LNCAP (cell line): ENCODE data around the gene MFSD2A.

Experiments used
- TF ChIP-seq, protein P1 (sequence below): fragments of 450-650 bp; IDR thresholded peaks from 2 replicates; pipeline ENCODE4 v1.5.1; 2017; ENCODE audit warnings: mild to moderate bottlenecking

The MFSD2A gene

DNA sequence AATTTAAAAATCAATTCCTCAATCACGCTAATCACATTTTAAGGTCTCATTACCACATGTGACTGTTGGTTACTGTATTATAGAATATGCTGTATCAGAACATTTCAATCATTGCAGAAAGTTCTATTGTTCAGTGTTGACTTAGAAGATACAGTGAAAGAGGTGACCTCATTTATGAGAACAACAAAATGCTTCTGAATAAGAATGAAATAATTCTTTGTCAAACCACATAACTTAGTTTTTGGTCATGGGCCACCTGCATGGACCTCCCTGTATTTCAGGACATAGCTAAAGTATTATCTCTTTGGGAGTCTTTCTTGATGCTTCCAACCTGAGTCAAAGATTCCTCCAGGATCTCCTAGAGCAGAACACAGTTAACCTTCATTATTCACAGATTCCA, 22.3 kb downstream of the MFSD2A start:
- TF ChIP-seq, protein P1, sequence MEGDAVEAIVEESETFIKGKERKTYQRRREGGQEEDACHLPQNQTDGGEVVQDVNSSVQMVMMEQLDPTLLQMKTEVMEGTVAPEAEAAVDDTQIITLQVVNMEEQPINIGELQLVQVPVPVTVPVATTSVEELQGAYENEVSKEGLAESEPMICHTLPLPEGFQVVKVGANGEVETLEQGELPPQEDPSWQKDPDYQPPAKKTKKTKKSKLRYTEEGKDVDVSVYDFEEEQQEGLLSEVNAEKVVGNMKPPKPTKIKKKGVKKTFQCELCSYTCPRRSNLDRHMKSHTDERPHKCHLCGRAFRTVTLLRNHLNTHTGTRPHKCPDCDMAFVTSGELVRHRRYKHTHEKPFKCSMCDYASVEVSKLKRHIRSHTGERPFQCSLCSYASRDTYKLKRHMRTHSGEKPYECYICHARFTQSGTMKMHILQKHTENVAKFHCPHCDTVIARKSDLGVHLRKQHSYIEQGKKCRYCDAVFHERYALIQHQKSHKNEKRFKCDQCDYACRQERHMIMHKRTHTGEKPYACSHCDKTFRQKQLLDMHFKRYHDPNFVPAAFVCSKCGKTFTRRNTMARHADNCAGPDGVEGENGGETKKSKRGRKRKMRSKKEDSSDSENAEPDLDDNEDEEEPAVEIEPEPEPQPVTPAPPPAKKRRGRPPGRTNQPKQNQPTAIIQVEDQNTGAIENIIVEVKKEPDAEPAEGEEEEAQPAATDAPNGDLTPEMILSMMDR, result no peak

DNA sequence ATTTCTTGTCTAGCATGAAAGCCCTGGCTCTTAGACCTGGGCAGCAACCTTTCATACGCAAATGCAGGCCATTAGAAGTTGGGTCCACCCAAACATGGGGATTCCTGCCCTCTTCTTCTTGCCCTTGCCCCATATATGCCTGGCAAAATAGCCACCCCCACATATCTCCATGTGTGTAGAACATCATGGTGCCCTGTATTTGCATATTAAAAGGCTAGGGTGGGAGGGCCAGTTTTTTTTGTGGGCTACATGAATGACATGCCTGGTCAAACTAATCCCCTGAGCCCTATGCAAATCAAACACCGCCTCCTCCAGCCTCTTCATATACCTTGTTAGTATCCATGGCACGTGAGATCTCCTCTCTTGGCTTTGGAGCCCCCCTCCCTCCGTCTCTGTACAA, 24.7 kb downstream of the MFSD2A start:
- TF ChIP-seq, protein P1, result no peak

DNA sequence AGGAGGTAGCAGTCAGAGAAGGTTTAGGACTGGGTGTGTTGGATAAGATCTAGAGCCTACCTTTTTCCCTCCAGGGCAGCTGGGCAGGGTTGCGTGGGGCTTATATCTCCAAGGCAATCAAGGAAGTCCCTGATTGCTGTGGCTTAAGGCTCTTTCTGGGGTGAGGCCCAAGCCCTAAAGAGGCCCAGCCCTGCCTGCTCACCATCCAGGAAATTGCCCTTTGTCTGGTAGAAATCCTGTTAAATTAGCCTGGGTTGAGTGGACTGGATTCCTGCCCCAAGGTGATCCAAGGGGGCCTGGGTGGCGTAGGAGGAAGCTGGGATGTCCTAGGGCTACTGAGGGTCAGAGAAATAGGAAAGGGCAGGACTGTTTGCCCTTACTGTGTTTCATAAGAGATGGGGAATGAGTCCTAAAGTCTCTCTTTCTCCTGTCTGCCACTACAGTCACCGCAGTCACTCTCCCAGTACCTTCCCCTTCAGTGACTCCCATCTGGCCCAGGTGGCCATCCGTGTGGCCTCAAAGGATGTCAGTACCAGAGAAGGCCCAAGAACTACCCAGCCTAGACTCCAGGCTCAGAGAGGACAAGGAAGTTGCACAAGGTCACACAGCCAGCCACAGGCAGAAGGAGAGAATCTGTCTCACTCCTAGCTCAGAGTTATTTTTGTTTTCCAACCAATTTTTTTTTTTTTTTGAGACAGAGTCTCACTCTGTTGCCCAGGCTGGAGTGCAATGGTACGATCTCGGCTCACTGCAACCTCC, 25.8 kb downstream of the MFSD2A start:
- TF ChIP-seq, protein P1, result no peak

DNA sequence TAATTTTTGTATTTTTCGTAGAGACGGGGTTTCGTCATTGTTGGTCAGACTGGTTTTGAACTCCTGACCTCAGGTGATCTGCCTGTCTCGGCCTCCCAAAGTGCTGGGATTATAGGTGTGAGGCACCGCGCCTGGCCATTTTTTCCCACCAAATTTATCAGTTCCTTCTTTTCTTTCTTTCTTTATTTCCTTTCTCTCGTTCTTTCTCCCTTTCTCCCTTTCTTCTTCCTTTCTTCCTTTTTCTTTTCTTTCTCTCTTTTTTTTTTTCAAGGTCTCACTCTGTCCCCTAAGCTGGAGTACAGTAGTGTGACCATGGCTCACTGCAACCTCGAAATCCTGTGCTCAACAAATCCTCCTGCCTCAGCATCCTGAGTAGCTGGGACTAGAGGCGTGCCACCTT, 26.4 kb downstream of the MFSD2A start:
- TF ChIP-seq, protein P1, result no peak

DNA sequence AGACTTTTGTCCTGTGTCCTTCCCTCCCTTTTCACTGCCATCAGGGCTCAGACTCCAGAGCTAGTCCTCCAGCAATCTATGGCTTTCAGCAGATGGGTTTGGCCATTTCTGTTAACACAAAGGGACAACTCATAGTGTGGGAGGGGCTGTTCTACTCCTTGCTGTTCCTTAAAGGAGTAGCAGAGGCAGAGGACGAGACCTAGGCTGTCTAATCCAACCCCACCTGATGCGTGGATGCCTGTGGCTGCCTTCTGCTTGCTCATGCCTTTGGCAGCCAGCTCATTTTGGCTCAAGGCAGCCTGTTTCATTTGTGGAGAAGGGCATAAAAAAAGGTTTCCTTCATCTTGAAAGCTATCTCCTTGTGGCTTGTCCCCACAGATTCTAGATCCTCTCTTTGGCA, 27.0 kb downstream of the MFSD2A start:
- TF ChIP-seq, protein P1, result no peak

DNA sequence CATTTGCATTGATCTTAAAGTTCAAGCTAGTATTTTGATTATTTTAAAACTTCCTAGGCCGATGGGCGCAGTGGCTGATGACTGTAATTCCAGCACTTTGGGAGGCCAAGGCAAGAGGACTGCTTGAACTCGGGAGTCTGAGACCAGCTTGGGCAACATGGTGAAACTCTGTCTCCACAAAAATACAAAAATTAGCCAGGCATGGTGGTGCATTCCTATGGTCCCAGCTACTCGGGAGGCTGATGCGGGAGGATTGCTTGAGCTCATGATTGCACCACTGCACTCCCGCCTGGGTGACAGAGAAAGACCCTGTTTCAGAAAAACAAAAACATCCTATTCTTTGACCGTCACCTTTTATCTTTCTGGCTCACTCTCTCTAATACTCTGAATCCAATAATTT, 30.0 kb downstream of the MFSD2A start:
- TF ChIP-seq, protein P1, result no peak

DNA sequence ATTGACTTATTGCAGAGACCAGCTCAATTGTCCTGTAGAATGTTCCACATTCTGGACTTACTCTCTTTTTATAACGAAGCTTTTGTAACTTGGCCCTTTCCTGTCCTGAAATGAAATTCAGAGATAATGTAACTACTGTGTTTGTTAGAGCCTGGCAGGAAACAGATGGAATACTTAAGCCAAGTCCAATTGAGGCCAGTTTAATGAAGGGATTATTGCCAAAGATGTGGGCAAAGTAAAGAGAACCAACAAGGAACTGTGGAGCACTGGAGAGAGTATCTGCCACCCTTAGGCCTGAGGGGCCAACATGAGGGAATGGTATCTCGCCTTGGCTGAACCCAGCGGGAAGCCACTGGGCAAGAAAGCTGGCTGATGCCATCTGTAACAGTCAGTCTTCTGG, 32.9 kb downstream of the MFSD2A start:
- TF ChIP-seq, protein P1, result no peak
